ENCODE measurements around the gene ACSL1. TPM values are rescaled to one million over a fixed set of nuclear protein-coding genes. Genes with fewer than 3 reads are reported as not detected.

The ACSL1 gene
- total RNA-seq, 2 experiments from 2014 or later = 14.5 to 15.4 TPM

DNA sequence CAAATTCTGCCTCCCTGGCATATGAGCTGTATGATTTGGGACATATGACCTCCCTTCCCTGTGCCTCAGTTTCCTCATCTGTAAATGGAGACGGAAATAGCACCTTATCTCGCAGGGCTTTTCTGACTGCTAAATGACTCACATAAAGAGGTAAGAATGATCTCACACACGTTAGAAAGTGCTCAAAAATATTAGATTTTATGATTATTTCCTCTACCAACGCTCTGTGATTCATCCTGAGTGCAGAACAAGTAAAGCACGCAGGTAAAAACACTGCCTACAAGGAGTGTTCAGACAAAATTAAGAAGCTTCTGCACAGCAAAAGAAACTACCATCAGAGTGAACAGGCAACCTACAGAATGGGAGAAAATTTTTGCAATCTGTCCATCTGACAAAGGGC is 21.1 kb downstream of the ACSL1 start:
- Mint-ChIP-seq H3K4me3 (no peak overlapping the region), H3K36me3 (ENCODE audit: low read depth) (peaks cover 6% of the 10 kb centered on the region), H3K27me3 (no peaks in the 10 kb centered on the region), H3K4me1 (peaks cover 5% of the 10 kb centered on the region), H3K9me3 (no peaks in the 10 kb centered on the region), H3K27ac (no peak overlapping the region)
- CTCF ChIA-PET = no interaction called here
- POLR2A ChIA-PET = no interaction called here
- DNase-seq = no peak

DNA sequence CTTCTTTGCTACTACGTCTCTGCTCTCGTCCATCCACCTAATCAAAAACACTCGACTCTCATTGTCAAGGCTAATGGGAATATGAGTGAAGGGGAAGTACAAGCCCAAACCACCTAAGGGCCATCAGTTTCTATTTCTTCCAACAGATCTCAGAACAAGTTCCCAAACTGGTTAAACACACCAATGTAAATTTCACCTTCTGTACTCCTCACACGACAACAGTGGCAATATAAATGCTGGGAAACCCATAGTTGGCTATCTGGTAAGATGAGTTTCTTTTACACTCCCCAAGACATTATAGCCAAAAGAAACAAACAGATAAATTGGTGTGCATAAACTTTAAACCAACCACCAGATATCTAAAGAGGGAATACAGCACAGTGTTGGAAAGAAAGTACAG is 21.9 kb downstream of the ACSL1 start:
- Mint-ChIP-seq H3K36me3 (ENCODE audit: low read depth) (peaks cover 6% of the 10 kb centered on the region), H3K27me3 (no peaks in the 10 kb centered on the region), H3K4me1 (peaks cover 5% of the 10 kb centered on the region), H3K27ac (no peak overlapping the region), H3K4me3 (no peak overlapping the region), H3K9me3 (no peaks in the 10 kb centered on the region)
- ChIA-PET POLR2A (no interaction called here), CTCF (no interaction called here)
- DNase-seq = no peak

- Mint-ChIP-seq H3K9me3 (no peaks in the 10 kb centered on the region), H3K4me3 (no peak overlapping the region), H3K27ac (no peak overlapping the region), H3K27me3 (no peaks in the 10 kb centered on the region), H3K36me3 (ENCODE audit: low read depth) (peaks cover 6% of the 10 kb centered on the region), H3K4me1 (peaks cover 7% of the 10 kb centered on the region)
- ChIA-PET POLR2A (no interaction called here), CTCF (no interaction called here)
- no peak for DNase-seq
Observed at GRCh38 chr4:184803133-184803532, 22.6 kb downstream of the ACSL1 start.

GRCh38 chr4:184802697-184803015 is 23.1 kb downstream of the ACSL1 start:
- DNase-seq = no peak
- Mint-ChIP-seq H3K36me3 (ENCODE audit: low read depth) (peaks cover 6% of the 10 kb centered on the region), H3K9me3 (no peaks in the 10 kb centered on the region), H3K27me3 (no peaks in the 10 kb centered on the region), H3K4me1 (peaks cover 12% of the 10 kb centered on the region), H3K4me3 (no peak overlapping the region), H3K27ac (no peak overlapping the region)
- CTCF ChIA-PET = no interaction called here
- POLR2A ChIA-PET = no interaction called here

- no peak overlapping the region for H3K27ac Mint-ChIP-seq
- H3K4me1 Mint-ChIP-seq = peaks cover 15% of the 10 kb centered on the region
- no peaks in the 10 kb centered on the region for H3K9me3 Mint-ChIP-seq
- POLR2A ChIA-PET = no interaction called here
- CTCF ChIA-PET = interaction anchor here (0.6 to 1.4 kb wide), 2 partner anchors 35 to 1492 kb away, joined by 3 to 4 read pairs; no protein-coding TSS in a partner anchor
- H3K27me3 Mint-ChIP-seq = no peaks in the 10 kb centered on the region
- DNase-seq = no peak
- H3K4me3 Mint-ChIP-seq = no peak overlapping the region
- peaks cover 8% of the 10 kb centered on the region for H3K36me3 Mint-ChIP-seq (ENCODE audit: low read depth)
Observed at GRCh38 chr4:184801781-184802696, 23.7 kb downstream of the ACSL1 start.

DNA sequence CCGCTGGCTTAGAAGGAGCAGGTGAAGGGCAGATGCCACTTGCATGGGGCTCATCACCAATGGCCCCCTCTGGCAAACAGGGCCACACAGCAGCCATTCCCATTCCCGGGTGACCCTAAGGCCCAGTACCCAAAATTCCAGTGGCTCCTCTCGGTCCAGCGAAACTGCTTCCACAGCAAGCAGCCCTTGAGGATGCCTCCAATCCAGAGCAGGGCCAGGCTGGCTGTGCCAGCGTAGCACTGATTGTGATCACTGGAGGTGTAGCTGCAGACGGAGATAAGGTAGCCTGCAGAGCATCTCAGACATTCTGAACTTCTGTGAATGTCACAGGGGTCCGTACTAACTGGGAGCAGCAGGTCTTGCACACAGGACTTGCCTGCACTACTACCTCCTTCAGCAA is 27.3 kb downstream of the ACSL1 start:
- H3K36me3 Mint-ChIP-seq (ENCODE audit: low read depth) = peaks cover 8% of the 10 kb centered on the region
- ChIA-PET POLR2A (no interaction called here), CTCF (no interaction called here)
- H3K9me3 Mint-ChIP-seq = no peaks in the 10 kb centered on the region
- DNase-seq = no peak
- no peak overlapping the region for H3K27ac Mint-ChIP-seq
- peaks cover 12% of the 10 kb centered on the region for H3K4me1 Mint-ChIP-seq
- H3K4me3 Mint-ChIP-seq = no peak overlapping the region
- no peaks in the 10 kb centered on the region for H3K27me3 Mint-ChIP-seq

GRCh38 chr4:184796906-184797305 is 28.9 kb downstream of the ACSL1 start:
- Mint-ChIP-seq H3K27ac (no peak overlapping the region), H3K4me3 (no peak overlapping the region), H3K36me3 (ENCODE audit: low read depth) (peaks cover 3% of the 10 kb centered on the region), H3K9me3 (no peaks in the 10 kb centered on the region), H3K27me3 (no peaks in the 10 kb centered on the region), H3K4me1 (peaks cover 28% of the 10 kb centered on the region)
- no peak for DNase-seq
- CTCF ChIA-PET = no interaction called here
- POLR2A ChIA-PET = no interaction called here

- Mint-ChIP-seq H3K4me3 (no peak overlapping the region), H3K36me3 (ENCODE audit: low read depth) (peaks cover 3% of the 10 kb centered on the region), H3K27me3 (no peaks in the 10 kb centered on the region), H3K27ac (no peak overlapping the region), H3K9me3 (no peaks in the 10 kb centered on the region), H3K4me1 (peaks cover 37% of the 10 kb centered on the region)
- DNase-seq = no peak
- CTCF ChIA-PET = interaction anchor here (0.6 kb wide), 1 partner anchor 83 kb away, joined by 3 read pairs; no protein-coding TSS in a partner anchor
- POLR2A ChIA-PET = no interaction called here
Observed at GRCh38 chr4:184795214-184795844, 30.4 kb downstream of the ACSL1 start.

DNA sequence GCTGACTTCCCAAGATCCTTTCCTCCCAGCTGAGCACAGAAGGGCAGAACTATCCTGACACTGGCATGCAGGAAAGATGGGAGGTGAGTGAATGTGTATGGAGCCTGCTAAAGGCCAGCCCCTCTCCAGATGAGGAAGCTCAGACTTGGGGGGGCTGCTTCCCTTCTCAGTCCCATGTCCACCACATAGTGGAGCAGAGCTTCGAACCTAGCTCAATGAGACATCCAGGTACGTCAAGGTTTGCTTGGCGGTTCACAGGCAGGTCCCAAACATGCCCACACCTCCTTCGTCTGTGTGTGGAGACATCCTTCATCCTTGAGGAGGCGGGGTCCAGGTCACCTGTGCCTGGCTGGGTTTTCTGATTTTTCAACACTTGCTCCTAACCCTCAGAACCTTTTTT is 31.3 kb downstream of the ACSL1 start:
- H3K9me3 Mint-ChIP-seq = no peaks in the 10 kb centered on the region
- no peak overlapping the region for H3K4me3 Mint-ChIP-seq
- peaks cover 3% of the 10 kb centered on the region for H3K36me3 Mint-ChIP-seq (ENCODE audit: low read depth)
- no peaks in the 10 kb centered on the region for H3K27me3 Mint-ChIP-seq
- ChIA-PET CTCF (no interaction called here), POLR2A (no interaction called here)
- no peak for DNase-seq
- H3K4me1 Mint-ChIP-seq = peaks cover 37% of the 10 kb centered on the region
- H3K27ac Mint-ChIP-seq = no peak overlapping the region

DNA sequence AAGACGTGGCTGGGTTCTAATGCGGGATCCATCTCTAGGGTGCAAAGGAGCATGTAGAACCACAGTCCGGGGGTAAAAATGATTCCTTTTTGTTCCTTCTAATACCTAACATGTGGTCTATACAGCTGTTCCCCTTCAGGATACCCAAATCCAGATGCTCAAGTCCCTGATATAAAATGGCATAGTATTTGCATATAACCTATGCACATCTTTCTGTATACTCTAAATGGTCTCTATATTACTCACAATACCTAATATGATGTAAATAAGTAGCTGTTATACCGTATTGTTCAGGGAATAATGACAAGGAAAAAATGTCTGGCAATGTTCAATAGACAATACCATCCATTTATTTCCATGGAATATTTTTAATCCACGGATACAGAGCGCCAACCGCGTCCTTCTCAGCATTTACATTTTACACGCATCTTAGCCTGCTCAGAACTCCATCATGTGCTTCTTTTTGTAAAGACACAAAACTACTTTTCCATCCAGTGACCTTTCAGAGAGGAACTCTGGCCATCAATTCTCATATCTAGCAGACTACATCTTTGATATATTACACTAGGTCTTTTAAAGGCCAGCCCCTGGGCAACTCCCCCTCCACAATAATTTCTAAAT is 31.9 kb downstream of the ACSL1 start:
- ChIA-PET POLR2A (no interaction called here), CTCF (interaction anchor here (0.6 kb wide), 3 partner anchors 25 to 391 kb away, joined by 3 to 4 read pairs (median 3); no protein-coding TSS in a partner anchor)
- Mint-ChIP-seq H3K27ac (no peak overlapping the region), H3K4me3 (no peak overlapping the region), H3K36me3 (ENCODE audit: low read depth) (peaks cover 3% of the 10 kb centered on the region), H3K4me1 (peaks cover 37% of the 10 kb centered on the region), H3K9me3 (no peaks in the 10 kb centered on the region), H3K27me3 (no peaks in the 10 kb centered on the region)
- DNase-seq = no peak

DNA sequence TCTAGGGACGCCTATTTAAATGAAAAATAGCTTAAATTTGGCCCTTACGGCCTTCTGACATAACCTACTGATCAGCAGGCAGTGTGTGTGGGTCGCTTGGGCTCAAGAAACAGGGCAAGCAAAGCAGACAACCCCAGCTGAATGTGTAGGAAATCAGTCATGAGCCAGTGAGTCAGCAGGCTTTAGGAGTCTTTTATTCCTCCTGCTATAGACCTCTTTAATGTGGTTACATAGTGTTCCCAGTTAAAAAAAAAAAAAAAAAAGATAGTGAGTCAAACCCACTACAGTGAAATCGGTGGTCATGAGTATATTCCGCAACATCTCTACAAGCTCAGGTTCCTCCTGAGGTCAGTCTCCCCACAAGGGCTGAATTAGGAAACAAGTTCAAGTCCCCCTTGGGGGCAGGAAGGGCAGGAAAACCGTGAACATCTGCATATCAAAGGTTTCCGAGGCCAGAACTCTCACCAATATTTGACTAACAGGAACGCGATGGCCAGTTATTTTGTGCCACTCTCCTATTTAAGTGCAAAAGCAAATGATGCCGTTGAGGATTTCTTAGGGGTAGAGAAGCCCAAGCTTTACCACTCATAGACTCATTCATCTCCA is 32.7 kb downstream of the ACSL1 start:
- peaks cover 34% of the 10 kb centered on the region for H3K4me1 Mint-ChIP-seq
- H3K27me3 Mint-ChIP-seq = no peaks in the 10 kb centered on the region
- POLR2A ChIA-PET = interaction anchor here (0.6 kb wide), 1 partner anchor 30 kb away, joined by 3 read pairs; no protein-coding TSS in a partner anchor
- peaks cover 4% of the 10 kb centered on the region for H3K36me3 Mint-ChIP-seq (ENCODE audit: low read depth)
- H3K4me3 Mint-ChIP-seq = no peak overlapping the region
- H3K27ac Mint-ChIP-seq = no peak overlapping the region
- no peaks in the 10 kb centered on the region for H3K9me3 Mint-ChIP-seq
- DNase-seq = no peak
- CTCF ChIA-PET = interaction anchor here (0.6 to 1.9 kb wide), 6 partner anchors 10 to 392 kb away, joined by 3 to 6 read pairs (median 3); no protein-coding TSS in a partner anchor

- H3K36me3 Mint-ChIP-seq (ENCODE audit: low read depth) = peaks cover 5% of the 10 kb centered on the region
- no peak for DNase-seq
- no peak overlapping the region for H3K4me3 Mint-ChIP-seq
- H3K9me3 Mint-ChIP-seq = no peaks in the 10 kb centered on the region
- POLR2A ChIA-PET = interaction anchor here (0.6 kb wide), 1 partner anchor 29 kb away, joined by 3 read pairs; no protein-coding TSS in a partner anchor
- CTCF ChIA-PET = interaction anchor here (0.6 to 1.9 kb wide), 4 partner anchors 9 to 1106 kb away, joined by 3 to 6 read pairs (median 3); no protein-coding TSS in a partner anchor
- no peak overlapping the region for H3K27ac Mint-ChIP-seq
- H3K4me1 Mint-ChIP-seq = peaks cover 27% of the 10 kb centered on the region
- no peaks in the 10 kb centered on the region for H3K27me3 Mint-ChIP-seq
Observed at GRCh38 chr4:184792334-184792733, 33.4 kb downstream of the ACSL1 start.

- H3K9me3 Mint-ChIP-seq = no peaks in the 10 kb centered on the region
Observed at GRCh38 chr4:184790826-184791225, 34.9 kb downstream of the ACSL1 start.

More at GRCh38 chr4:184790826-184791225, 34.9 kb downstream of the ACSL1 start:
- DNase-seq = no peak
- Mint-ChIP-seq H3K4me3 (no peak overlapping the region), H3K27me3 (no peaks in the 10 kb centered on the region), H3K36me3 (ENCODE audit: low read depth) (peaks cover 12% of the 10 kb centered on the region), H3K4me1 (peaks cover 32% of the 10 kb centered on the region), H3K27ac (no peak overlapping the region)
- ChIA-PET CTCF (no interaction called here), POLR2A (no interaction called here)

Data from activated CD4-positive, alpha-beta T cell treated with anti-CD3 and anti-CD28 coated beads, Interleukin-2, amount 10 ng/mL, durations not matched to agents 7 days and 5 days (primary cell).